Measurements from ENCODE around the gene COG5. TPM values are rescaled to one million over a fixed set of nuclear protein-coding genes. Genes with fewer than 3 reads are reported as not detected.

The COG5 gene
- total and polyA plus RNA-seq, 2 of the 8 experiments (the other 6 are each of a cell fraction or from before 2014, with no cell fraction given), result 10.5 to 28.1 TPM

GRCh38 chr7:107479303-107479702 lies 84.4 kb downstream of the COG5 start:
- ChIA-PET CTCF (ENCODE audit: partially characterized antibody) (interaction anchor here (0.6 to 1.7 kb wide), 2 partner anchors 11 to 84 kb away, joined by 3 read pairs; no protein-coding TSS in a partner anchor), POLR2A (ENCODE audit: partially characterized antibody) (interaction anchor here (0.6 kb wide), 1 partner anchor 87 kb away, joined by 3 read pairs; no protein-coding TSS in a partner anchor)
- H4K5ac ChIP-seq (ENCODE audit: insufficient read length, low read depth, low read length), result no peak overlapping the region
- H4K20me1 ChIP-seq (replicated peaks in 1 of 2; ENCODE audit: control insufficient read depth in 1 of 2, insufficient read depth in 2 of 2, low read length in 2 of 2), result no peaks in the 10 kb centered on the region
- no peak overlapping the region for H3K4ac ChIP-seq (replicated peaks; ENCODE audit: insufficient read length, low read depth, low read length)
- H3K4me3 ChIP-seq (ENCODE audit: extremely low read depth in 1 of 4, insufficient read depth in 2 of 4, low read depth in 3 of 4, low read length in 4 of 4), result no peak overlapping the region
- H3K9me3 ChIP-seq (ENCODE audit: insufficient read depth in 2 of 2, low read depth in 1 of 2, low read length in 1 of 2), result no peaks in the 10 kb centered on the region
- no peaks in the 10 kb centered on the region for H3K36me3 ChIP-seq (ENCODE audit: control insufficient read depth in 2 of 4, insufficient read depth in 4 of 4, low read length in 3 of 4)
- H3K79me1 ChIP-seq (ENCODE audit: low read depth, low read length), result no peaks in the 10 kb centered on the region
- H2BK12ac ChIP-seq (ENCODE audit: low read depth, low read length), result no peak overlapping the region
- H3K4me2 ChIP-seq (ENCODE audit: insufficient read depth in 1 of 2, low read depth in 2 of 2, low read length in 2 of 2), result no peak overlapping the region
- no peak for DNase-seq (ENCODE audit: low read depth in 1 of 2, low spot score in 2 of 2)
- no peak overlapping the region for H2AFZ ChIP-seq (ENCODE audit: low read length)
- H3K4me1 ChIP-seq (replicated peaks in 1 of 4; ENCODE audit: control insufficient read depth in 3 of 4, insufficient read depth in 4 of 4, low read length in 3 of 4), result no peaks in the 10 kb centered on the region
- H3K18ac ChIP-seq (ENCODE audit: extremely low read depth, low read length), result no peak overlapping the region
- H3K9ac ChIP-seq (replicated peaks in 1 of 4; ENCODE audit: extremely low read depth in 1 of 4, low read depth in 3 of 4, low read length in 3 of 4), result no peak overlapping the region
- no peak overlapping the region for H3K56ac ChIP-seq (replicated peaks; ENCODE audit: insufficient read length, low read depth, low read length)
- H3K23me2 ChIP-seq (ENCODE audit: low read depth, low read length), result no peaks in the 10 kb centered on the region
- H4K8ac ChIP-seq (ENCODE audit: extremely low read depth, insufficient read depth, low read length), result no peak overlapping the region
- H3K27me3 ChIP-seq (replicated peaks in 1 of 4; ENCODE audit: control insufficient read depth in 3 of 4, extremely low read depth in 1 of 4, insufficient read depth in 3 of 4, low read length in 3 of 4), result no peaks in the 10 kb centered on the region
- no peak overlapping the region for H3K23ac ChIP-seq (ENCODE audit: insufficient read length)
- H4K91ac ChIP-seq (replicated peaks; ENCODE audit: insufficient read length, low read length), result no peak overlapping the region
- H2BK15ac ChIP-seq (ENCODE audit: low read length), result no peak overlapping the region
- no peak overlapping the region for H2BK5ac ChIP-seq (ENCODE audit: low read depth, low read length)
- no peak overlapping the region for H2BK120ac ChIP-seq (replicated peaks; ENCODE audit: low read depth, low read length)
- no peaks in the 10 kb centered on the region; a peak in 1 of 4 replicates for H3K79me2 ChIP-seq (ENCODE audit: control insufficient read depth in 1 of 2, insufficient read depth in 2 of 2, low read length in 2 of 2)
- H3K27ac ChIP-seq (ENCODE audit: low read depth, low read length), result no peak overlapping the region
- no peak overlapping the region for H2AK5ac ChIP-seq (ENCODE audit: low read depth, low read length)
- 89% methylated on average over 2 of the region's 2 CpGs; no CpG with 5 or more reads in 1 of the 2 experiments for WGBS, 2 experiments (ENCODE audit: extremely low coverage in 1 of 2, insufficient coverage in 1 of 2, insufficient read length in 1 of 2, insufficient replicate concordance in 2 of 2, low coverage in 1 of 2, low lambda C conversion rate in 2 of 2, missing lambda C conversion rate in 1 of 2)
- no peak overlapping the region for H3K14ac ChIP-seq (ENCODE audit: insufficient read length)
- no peak overlapping the region for H2BK20ac ChIP-seq (ENCODE audit: low read length)
- FAIRE-seq, result no peak
- TF ChIP-seq KDM1A (IDR thresholded peaks at IDR 0.05; ENCODE audit: borderline replicate concordance, low read length) (no peak), E2F6 (IDR thresholded peaks at IDR 0.05) (no peak), SAP30 (IDR thresholded peaks at IDR 0.05; ENCODE audit: insufficient read depth, insufficient replicate concordance, low read length) (no peak), EGR1 (IDR thresholded peaks at IDR 0.05; ENCODE audit: borderline replicate concordance, low read depth, low read length) (no peak), CTBP2 (IDR thresholded peaks at IDR 0.05; ENCODE audit: borderline replicate concordance, insufficient read depth, insufficient read length, low read length) (no peak), KDM5A (IDR thresholded peaks at IDR 0.05; ENCODE audit: low read length) (no peak), BACH1 (IDR thresholded peaks at IDR 0.05; ENCODE audit: low read length) (no peak), SIX5 (IDR thresholded peaks at IDR 0.05; ENCODE audit: low read depth, low read length) (no peak), PHF8 (conservative IDR thresholded peaks at IDR 0.05; ENCODE audit: low read depth, low read length) (no peak), JUN (IDR thresholded peaks at IDR 0.05; ENCODE audit: low read depth, low read length) (no peak), RAD21 (IDR thresholded peaks at IDR 0.05 in 1 of 2, conservative IDR thresholded peaks at IDR 0.05 in 1 of 2; ENCODE audit: low read depth in 2 of 2, low read length in 2 of 2) (no peak), EZH2 (IDR thresholded peaks at IDR 0.05; ENCODE audit: low read depth, low read length, severe bottlenecking) (no peak), TAF1 (IDR thresholded peaks at IDR 0.05; ENCODE audit: low read depth, low read length) (no peak)
